CD4-positive, CD25-positive, alpha-beta regulatory T cell (primary cell): Measurements from ENCODE around the gene TTLL3. TPM values are rescaled to one million over a fixed set of nuclear protein-coding genes. Genes with fewer than 3 reads are reported as not detected.
A peak's percentile ranks its signal among the peaks of the same experiment; 100 is the strongest.

Source experiments
- ATAC-seq, 2 donors: fragments of 150-1000 bp; cut with Tn5 transposase; one replicate each; pipeline ENCODE4 v1.10.0; 2021; ENCODE audit warnings: low read depth in 2 of 2, moderate number of reproducible peaks in 2 of 2, moderate library complexity in 1 of 2
- DNase-seq, 3 donors: peaks; one replicate each; pipeline versions ENCODE4 v3.0.0 to v3.0.0-alpha.2; 2012 to 2022; ENCODE audit warnings: mixed read lengths in 1 of 3
- H3K27ac ChIP-seq: one replicate; pipeline ENCODE4 v1.7.0; 2013; ENCODE audit warnings: mild to moderate bottlenecking, low read length; ENCODE audit not compliant: insufficient read depth, poor library complexity, severe bottlenecking
- H3K27me3 ChIP-seq: one replicate; pipeline ENCODE4 v1.7.0; 2013; ENCODE audit warnings: low read length; ENCODE audit not compliant: control insufficient read depth, insufficient read depth
- H3K36me3 ChIP-seq: one replicate; pipeline ENCODE4 v1.7.0; 2013; ENCODE audit warnings: mild to moderate bottlenecking, low read length, moderate library complexity; ENCODE audit not compliant: control insufficient read depth, insufficient read depth
- H3K4me1 ChIP-seq: 2 replicates; pipeline ENCODE4 v1.7.0; 2013; ENCODE audit warnings: mild to moderate bottlenecking, low read length; ENCODE audit not compliant: insufficient read depth, control insufficient read depth, poor library complexity, severe bottlenecking
- H3K4me3 ChIP-seq: one replicate; pipeline ENCODE4 v1.7.0; 2013; ENCODE audit warnings: low read depth, mild to moderate bottlenecking, low read length, moderate library complexity
- H3K9me3 ChIP-seq, 2 experiments: 1 replicate in 1 of 2; 2 replicates in 1 of 2; pipeline ENCODE4 v1.7.0; 2013; ENCODE audit warnings: low read length in 2 of 2, mild to moderate bottlenecking in 1 of 2, moderate library complexity in 1 of 2; ENCODE audit not compliant: control insufficient read depth in 2 of 2
- H3K27ac Mint-ChIP-seq, 3 donors: one replicate each; pipeline ENCODE4 v1.8.0; 2020 to 2022; ENCODE audit warnings: mild to moderate bottlenecking in 3 of 3, mixed read lengths in 3 of 3, moderate library complexity in 2 of 3
- H3K27me3 Mint-ChIP-seq: one replicate; pipeline ENCODE4 v1.8.0; 2022; ENCODE audit warnings: mild to moderate bottlenecking, mixed read lengths
- H3K36me3 Mint-ChIP-seq: one replicate; pipeline ENCODE4 v1.8.0; 2020; ENCODE audit warnings: mixed read lengths
- H3K4me1 Mint-ChIP-seq, 4 donors: one replicate each; pipeline ENCODE4 v1.8.0; 2020 to 2022; ENCODE audit warnings: mixed read lengths in 4 of 4, mild to moderate bottlenecking in 1 of 4
- H3K4me3 Mint-ChIP-seq, 4 donors: one replicate each; pipeline ENCODE4 v1.8.0; 2020 to 2022; ENCODE audit warnings: mild to moderate bottlenecking in 4 of 4, mixed read lengths in 4 of 4, moderate library complexity in 3 of 4
- H3K9me3 Mint-ChIP-seq, 7 donors: one replicate each; pipeline ENCODE4 v1.8.0; 2020 to 2022; ENCODE audit warnings: mixed read lengths in 7 of 7, mild to moderate bottlenecking in 3 of 7, moderate library complexity in 2 of 7
- polyA plus RNA-seq, 4 donors: library from polyadenylated mRNA; unstranded; fragments of 300-500 nt; fragmentation: Illumina TruSeq; gene quantifications; one replicate each; pipeline ENCODE4 v1.2.3, GENCODE V29; 2021
- total RNA-seq: library from RNA; stranded (reverse); gene quantifications from one replicate; pipeline ENCODE4 v1.2.3, GENCODE V29; 2022

Gene TTLL3
- total and polyA plus RNA-seq, 5 donors from 2014 or later = 2.3 to 89.9 (median 3.8) TPM

DNA sequence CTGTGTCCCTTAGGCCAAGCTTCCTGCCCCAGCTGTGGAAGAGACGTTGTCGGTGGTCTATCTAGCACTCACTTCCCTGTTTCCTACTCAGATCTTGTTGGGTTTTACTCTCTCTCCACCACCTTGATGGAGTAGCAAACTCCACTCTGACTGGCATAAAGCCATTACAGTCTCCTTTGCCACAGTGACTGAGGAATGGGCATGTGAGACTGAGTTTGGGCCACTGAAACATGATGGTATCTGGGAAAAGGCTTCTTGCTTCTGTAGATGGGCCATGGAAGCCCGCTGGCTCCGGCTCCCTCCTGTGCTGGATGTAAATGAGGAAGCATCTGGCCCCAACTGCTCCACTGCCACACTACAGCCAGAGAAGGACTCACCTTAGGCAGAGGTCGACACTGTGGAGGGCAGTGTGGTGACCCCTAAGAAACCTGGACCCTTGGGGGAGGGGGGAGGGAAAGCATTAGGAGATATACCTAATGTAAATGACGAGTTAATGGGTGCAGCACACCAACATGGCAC is 30.9 kb upstream of the TTLL3 start:
- Mint-ChIP-seq H3K4me1 (peaks cover 8 to 52% (median 45%) of the 10 kb centered on the region in 4 donors), H3K36me3 (peaks cover 9% of the 10 kb centered on the region)

DNA sequence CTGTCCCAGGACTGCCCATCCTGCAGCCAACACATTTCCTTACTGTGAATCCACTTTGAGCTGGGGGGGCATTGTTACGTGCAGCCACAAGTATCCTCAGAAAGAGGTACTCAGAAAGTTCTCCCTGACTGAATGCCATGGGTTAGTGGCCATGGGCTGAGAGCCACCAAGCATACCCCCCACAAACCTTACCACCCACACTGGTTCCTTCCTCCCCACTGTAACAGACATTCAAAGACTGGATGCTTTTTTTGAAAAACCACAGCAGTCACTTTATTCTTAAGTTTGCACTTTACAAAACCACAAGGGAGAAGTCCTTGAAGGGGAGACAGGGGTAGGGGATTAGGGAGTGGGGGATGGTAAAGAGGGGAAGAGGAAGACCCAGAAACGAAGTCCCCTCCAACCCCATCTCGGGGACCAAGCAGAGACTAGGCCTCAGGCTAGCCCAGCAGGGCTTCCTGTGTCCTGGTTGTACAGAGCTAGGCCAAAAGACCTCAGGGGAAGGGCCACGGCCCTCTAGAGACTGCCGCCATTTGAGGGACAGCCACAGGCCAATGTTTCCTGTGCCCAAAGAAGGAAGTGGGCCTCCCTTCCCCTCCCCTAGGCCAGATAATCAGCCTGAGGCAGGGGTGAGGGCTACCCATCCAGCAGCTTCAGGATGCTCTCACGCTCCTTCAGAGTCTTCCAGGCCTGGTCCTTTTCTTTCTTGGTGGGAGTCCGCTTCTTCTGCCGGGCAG is 30.2 kb upstream of the TTLL3 start:
- DNase-seq (peak in 2 of 3 donors; percentile 31 to 65), ATAC-seq (peak; percentile 55 to 59)
- no peaks in the 10 kb centered on the region for H3K9me3 Mint-ChIP-seq

More for the DNA sequence above, 30.9 kb upstream of the TTLL3 start:
- no peak for ATAC-seq
- no peak overlapping the region for H3K4me3 ChIP-seq
- H3K9me3 ChIP-seq = no peaks in the 10 kb centered on the region
- peak overlapping the region; percentile 70 for H3K27ac ChIP-seq
- peaks cover 18% of the 10 kb centered on the region for H3K36me3 ChIP-seq
- Mint-ChIP-seq H3K27ac (peak overlapping the region; percentile 84 to 95 (median 85)), H3K4me3 (peak overlapping the region in 3 of 4 donors; percentile 41 to 83 (median 64)), H3K9me3 (no peaks in the 10 kb centered on the region), H3K27me3 (no peaks in the 10 kb centered on the region)
- H3K4me1 ChIP-seq = peaks cover 42% of the 10 kb centered on the region
- H3K27me3 ChIP-seq = no peaks in the 10 kb centered on the region
- no peak for DNase-seq

DNA sequence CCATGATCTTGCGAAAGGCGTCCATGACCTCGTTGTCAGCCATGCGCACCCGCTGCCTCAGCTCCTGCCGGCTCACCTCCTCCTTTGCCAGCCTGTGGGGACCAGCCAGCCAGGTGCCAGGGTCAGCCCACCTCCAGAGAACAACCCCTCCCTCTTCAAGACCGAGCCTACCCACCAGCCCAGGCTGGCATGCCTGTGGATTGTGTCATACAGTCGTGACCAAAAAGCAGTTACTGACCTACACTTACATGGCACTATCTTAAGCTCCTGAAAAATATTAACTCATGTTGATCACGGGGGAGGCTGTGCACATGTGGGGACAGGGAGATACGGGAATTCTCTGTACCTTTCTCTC is 29.6 kb upstream of the TTLL3 start:
- peak overlapping the region in 3 of 4 donors; percentile 61 to 83 (median 64) for H3K4me3 Mint-ChIP-seq
- Histone ChIP-seq H3K36me3 (peaks cover 29% of the 10 kb centered on the region), H3K9me3 (no peaks in the 10 kb centered on the region), H3K4me1 (peaks cover 42% of the 10 kb centered on the region), H3K4me3 (peak overlapping the region; percentile 15), H3K27me3 (no peaks in the 10 kb centered on the region), H3K27ac (peak overlapping the region; percentile 70)
- ATAC-seq (no peak), DNase-seq (no peak)
- H3K36me3 Mint-ChIP-seq = peaks cover 15% of the 10 kb centered on the region
- peaks cover 8 to 54% (median 43%) of the 10 kb centered on the region in 4 donors for H3K4me1 Mint-ChIP-seq
- no peaks in the 10 kb centered on the region for H3K9me3 Mint-ChIP-seq
- H3K27me3 Mint-ChIP-seq = no peaks in the 10 kb centered on the region
- H3K27ac Mint-ChIP-seq = peak overlapping the region; percentile 84 to 95 (median 85)

More for the DNA sequence above, 30.2 kb upstream of the TTLL3 start:
- Histone ChIP-seq H3K27me3 (no peaks in the 10 kb centered on the region), H3K4me3 (peak overlapping the region; percentile 15), H3K27ac (peak overlapping the region; percentile 70), H3K4me1 (peaks cover 42% of the 10 kb centered on the region), H3K9me3 (no peaks in the 10 kb centered on the region), H3K36me3 (peaks cover 24% of the 10 kb centered on the region)
- Mint-ChIP-seq H3K4me3 (peak overlapping the region in 3 of 4 donors; percentile 64 to 83 (median 74)), H3K36me3 (peaks cover 11% of the 10 kb centered on the region), H3K4me1 (peaks cover 8 to 52% (median 45%) of the 10 kb centered on the region in 4 donors), H3K27ac (peak overlapping the region; percentile 84 to 95 (median 85)), H3K27me3 (no peaks in the 10 kb centered on the region)

DNA sequence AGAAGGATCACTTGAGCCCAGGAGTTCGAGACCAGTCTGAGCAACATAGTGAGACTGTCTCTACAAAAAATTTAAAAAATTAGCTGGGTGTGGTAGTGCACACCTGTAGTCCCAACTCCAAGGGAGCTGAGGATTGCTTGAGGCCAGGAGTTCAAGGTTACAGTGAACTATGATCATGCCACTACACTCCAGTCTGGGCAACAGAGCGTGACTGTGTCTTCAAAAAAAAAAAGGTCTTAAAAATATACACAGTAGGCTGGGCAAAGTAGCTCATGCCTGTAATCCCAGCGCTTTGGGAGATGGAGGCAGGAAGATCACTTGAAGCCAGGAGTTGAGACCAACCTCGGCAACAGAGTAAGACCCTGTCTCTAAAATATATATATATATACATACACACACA is 29.2 kb upstream of the TTLL3 start:
- Histone ChIP-seq H3K27me3 (no peaks in the 10 kb centered on the region), H3K27ac (peak overlapping the region; percentile 70), H3K9me3 (no peaks in the 10 kb centered on the region), H3K4me3 (no peak overlapping the region), H3K36me3 (peaks cover 33% of the 10 kb centered on the region), H3K4me1 (peaks cover 42% of the 10 kb centered on the region)
- DNase-seq (no peak), ATAC-seq (no peak)
- Mint-ChIP-seq H3K4me3 (peak overlapping the region in 2 of 4 donors; percentile 61 to 64), H3K9me3 (no peaks in the 10 kb centered on the region), H3K36me3 (peaks cover 18% of the 10 kb centered on the region), H3K27me3 (no peaks in the 10 kb centered on the region), H3K27ac (peak overlapping the region; percentile 20 to 95 (median 84)), H3K4me1 (peaks cover 8 to 58% (median 43%) of the 10 kb centered on the region in 4 donors)

DNA sequence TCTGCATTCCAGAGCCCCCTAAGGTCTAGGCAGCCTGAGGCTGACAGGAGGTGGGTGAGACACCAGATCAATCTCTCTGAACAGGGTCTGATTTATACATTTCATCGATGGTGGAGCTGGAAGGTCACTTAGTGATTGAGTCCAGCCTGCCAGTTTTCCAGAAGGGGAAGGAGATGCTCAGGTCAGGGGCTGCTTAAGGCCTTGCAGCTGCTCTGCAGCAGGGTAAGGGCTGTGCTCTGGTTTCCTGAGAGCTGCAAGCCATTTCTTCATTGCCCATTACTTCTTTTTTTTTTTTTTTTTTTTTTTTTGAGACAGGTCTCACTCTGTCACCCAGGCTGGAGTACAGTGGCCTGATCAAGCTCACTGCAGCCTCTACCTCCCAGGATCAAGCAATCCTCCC is 28.5 kb upstream of the TTLL3 start:
- H3K27ac ChIP-seq = no peak overlapping the region
- no peak overlapping the region for H3K4me3 ChIP-seq
- H3K9me3 ChIP-seq = no peaks in the 10 kb centered on the region
- H3K9me3 Mint-ChIP-seq = no peaks in the 10 kb centered on the region
- H3K4me3 Mint-ChIP-seq = peak overlapping the region in 1 of 4 donors; percentile 27
- peaks cover 23% of the 10 kb centered on the region for H3K36me3 Mint-ChIP-seq
- H3K27me3 Mint-ChIP-seq = no peaks in the 10 kb centered on the region
- DNase-seq (no peak), ATAC-seq (no peak)
- H3K36me3 ChIP-seq = peaks cover 38% of the 10 kb centered on the region
- H3K4me1 ChIP-seq = peaks cover 42% of the 10 kb centered on the region
- H3K4me1 Mint-ChIP-seq = peaks cover 8 to 58% (median 43%) of the 10 kb centered on the region in 4 donors
- H3K27me3 ChIP-seq = no peaks in the 10 kb centered on the region
- H3K27ac Mint-ChIP-seq = peak overlapping the region; percentile 56 to 95 (median 79)

DNA sequence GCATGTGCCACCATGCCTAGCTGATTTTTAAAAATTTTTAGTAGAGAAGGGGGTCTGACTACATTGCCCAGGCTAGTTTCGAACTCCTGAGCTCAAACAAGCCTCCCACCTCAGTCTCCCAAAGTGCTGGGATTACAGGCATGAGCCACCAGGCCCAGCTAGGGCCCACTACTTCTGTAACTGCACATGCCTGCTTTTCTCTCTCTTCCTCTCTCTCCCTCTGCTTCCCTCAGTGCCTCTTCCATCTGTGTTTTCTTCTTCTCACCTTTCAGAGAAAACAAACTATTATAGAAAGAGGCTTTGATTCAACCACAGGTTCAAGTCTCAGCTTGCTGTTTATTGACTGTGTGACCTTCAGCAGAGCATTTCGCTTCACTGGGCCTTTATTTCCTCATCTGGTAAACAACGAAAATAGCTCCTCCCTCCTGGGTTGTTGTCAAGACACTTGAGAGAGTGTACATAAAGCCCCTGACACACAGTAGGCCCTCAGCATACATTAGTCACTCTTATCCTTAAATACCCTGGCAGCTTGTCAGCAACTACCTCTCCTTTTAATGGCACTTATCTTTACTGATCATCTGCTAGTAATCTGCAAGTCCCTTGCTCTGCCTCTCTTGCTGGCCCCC is 28.0 kb upstream of the TTLL3 start:
- Mint-ChIP-seq H3K4me3 (peak overlapping the region in 1 of 4 donors; percentile 67), H3K9me3 (no peaks in the 10 kb centered on the region), H3K27me3 (no peaks in the 10 kb centered on the region), H3K4me1 (peaks cover 8 to 58% (median 42%) of the 10 kb centered on the region in 4 donors), H3K36me3 (peaks cover 27% of the 10 kb centered on the region), H3K27ac (peak overlapping the region in 2 of 3 donors; percentile 73 to 95)
- Histone ChIP-seq H3K27ac (no peak overlapping the region), H3K9me3 (no peaks in the 10 kb centered on the region), H3K4me3 (no peak overlapping the region), H3K4me1 (peaks cover 42% of the 10 kb centered on the region), H3K36me3 (peaks cover 43% of the 10 kb centered on the region), H3K27me3 (no peaks in the 10 kb centered on the region)
- ATAC-seq (no peak), DNase-seq (no peak)

DNA sequence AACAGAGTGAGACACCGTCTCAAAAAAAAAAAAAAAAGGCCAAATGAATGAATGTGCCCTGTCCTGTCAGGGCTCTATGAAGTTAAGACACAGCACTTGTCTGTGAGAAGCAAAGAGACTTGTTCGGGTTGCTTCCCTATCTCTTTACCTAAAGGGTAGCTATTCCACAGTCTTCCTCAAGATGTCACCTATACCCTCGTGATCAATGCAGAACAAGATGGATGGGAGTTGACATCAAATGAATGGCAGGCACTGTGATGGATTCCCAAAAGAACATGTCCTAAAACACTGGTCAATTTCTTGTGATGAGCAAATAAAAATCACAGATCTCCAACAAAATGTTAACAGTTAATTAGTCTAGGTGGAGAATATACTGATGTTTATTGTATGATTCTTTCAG is 27.3 kb upstream of the TTLL3 start:
- Histone ChIP-seq H3K27me3 (no peaks in the 10 kb centered on the region), H3K4me1 (peaks cover 42% of the 10 kb centered on the region), H3K36me3 (peaks cover 49% of the 10 kb centered on the region), H3K4me3 (no peak overlapping the region), H3K27ac (no peak overlapping the region), H3K9me3 (no peaks in the 10 kb centered on the region)
- Mint-ChIP-seq H3K36me3 (peaks cover 33% of the 10 kb centered on the region), H3K27me3 (no peaks in the 10 kb centered on the region), H3K27ac (no peak overlapping the region), H3K4me3 (no peak overlapping the region), H3K4me1 (peaks cover 12 to 59% (median 46%) of the 10 kb centered on the region in 4 donors), H3K9me3 (no peaks in the 10 kb centered on the region)
- ATAC-seq = no peak
- DNase-seq = peak in 1 of 3 donors; percentile 14
